Skin epidermis (tissue), 12 donors: Measurements from ENCODE around the gene ONECUT1.

Experiments used
- H3K27ac ChIP-seq, 21 experiments: fragments of 200-600 bp; sonication (generic) in 11 of 21; one replicate each; pipeline ENCODE4 v1.5.0; 2020; ENCODE audit warnings: mild to moderate bottlenecking in 3 of 21, inconsistent platforms in 2 of 21, moderate library complexity in 2 of 21
- H3K4me3 ChIP-seq, 7 experiments: fragments of 200-600 bp; sonication (generic) in 2 of 7; one replicate each; pipeline ENCODE4 v1.5.0; 2020; ENCODE audit warnings: inconsistent platforms in 2 of 7, mild to moderate bottlenecking in 2 of 7, moderate library complexity in 1 of 7

ONECUT1 gene

GRCh38 chr15:52797625-52798501 lies 7.7 kb upstream of the ONECUT1 start:
- no peak overlapping the region for H3K4me3 ChIP-seq

GRCh38 chr15:52796753-52797520 lies 6.8 kb upstream of the ONECUT1 start:
- no peak overlapping the region for H3K27ac ChIP-seq
- H3K4me3 ChIP-seq, result no peak overlapping the region

More at GRCh38 chr15:52797625-52798501, 7.7 kb upstream of the ONECUT1 start:
- H3K27ac ChIP-seq, result no peak overlapping the region

DNA sequence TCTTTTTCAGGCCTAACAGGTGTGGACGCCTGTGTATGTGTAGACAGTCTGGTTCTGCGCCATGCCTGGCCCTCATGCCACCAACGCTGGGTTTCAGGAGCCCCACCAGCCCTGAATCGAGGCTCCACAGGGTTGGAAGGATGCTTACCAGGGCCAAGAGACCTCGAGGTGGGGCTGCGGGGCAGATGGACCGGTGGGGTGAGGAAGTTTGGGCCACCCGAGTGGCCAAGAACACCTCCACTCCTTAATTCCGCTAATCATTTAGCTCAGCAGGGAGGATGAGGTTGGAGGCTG lies 6.0 kb upstream of the ONECUT1 start:
- no peak overlapping the region for H3K4me3 ChIP-seq
- H3K27ac ChIP-seq, result no peak overlapping the region

DNA sequence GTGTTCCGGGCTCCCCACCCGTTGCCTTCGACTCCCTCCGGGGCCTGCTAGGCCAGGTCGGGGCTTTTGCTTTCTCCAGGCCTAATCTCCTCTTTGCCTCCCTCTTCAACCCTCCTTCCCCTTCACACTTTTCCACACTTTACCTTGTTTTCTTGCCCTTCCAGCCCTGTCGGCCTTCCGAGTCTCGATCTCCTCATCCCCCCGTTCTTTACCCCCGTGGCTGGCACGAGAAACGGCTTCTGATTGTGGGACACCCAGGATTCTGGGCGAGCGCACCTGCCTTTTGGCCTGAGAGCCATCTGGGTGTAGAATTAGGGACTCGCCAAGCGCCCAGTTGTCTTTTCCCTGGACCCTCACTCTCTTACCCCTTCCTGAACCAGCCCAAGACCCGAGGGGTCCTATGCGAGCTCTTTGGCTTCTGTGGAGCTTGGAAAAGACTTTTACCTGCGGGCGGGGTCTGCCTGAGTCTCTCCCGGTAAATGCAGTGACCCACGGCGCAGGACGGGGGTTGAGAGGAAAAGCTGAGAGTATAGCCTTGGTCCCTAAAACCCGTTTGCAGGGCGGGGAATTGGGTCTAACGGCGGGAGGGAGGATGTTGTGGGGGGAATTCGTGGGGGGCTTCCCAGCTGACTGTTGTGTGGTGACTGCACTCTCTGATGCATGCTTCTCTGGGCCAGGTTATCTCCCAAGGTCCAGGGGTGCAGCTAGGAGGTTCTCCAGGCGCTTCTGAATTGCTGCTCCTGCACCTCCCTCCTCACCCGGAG lies 5.5 kb upstream of the ONECUT1 start:
- Histone ChIP-seq H3K27ac (no peak overlapping the region), H3K4me3 (no peak overlapping the region)

GRCh38 chr15:52794665-52795463 lies 4.7 kb upstream of the ONECUT1 start:
- Histone ChIP-seq H3K27ac (no peak overlapping the region), H3K4me3 (no peak overlapping the region)

- Histone ChIP-seq H3K27ac (no peak overlapping the region), H3K4me3 (no peak overlapping the region)
Measured at GRCh38 chr15:52791776-52792175, 1.6 kb upstream of the ONECUT1 start.

DNA sequence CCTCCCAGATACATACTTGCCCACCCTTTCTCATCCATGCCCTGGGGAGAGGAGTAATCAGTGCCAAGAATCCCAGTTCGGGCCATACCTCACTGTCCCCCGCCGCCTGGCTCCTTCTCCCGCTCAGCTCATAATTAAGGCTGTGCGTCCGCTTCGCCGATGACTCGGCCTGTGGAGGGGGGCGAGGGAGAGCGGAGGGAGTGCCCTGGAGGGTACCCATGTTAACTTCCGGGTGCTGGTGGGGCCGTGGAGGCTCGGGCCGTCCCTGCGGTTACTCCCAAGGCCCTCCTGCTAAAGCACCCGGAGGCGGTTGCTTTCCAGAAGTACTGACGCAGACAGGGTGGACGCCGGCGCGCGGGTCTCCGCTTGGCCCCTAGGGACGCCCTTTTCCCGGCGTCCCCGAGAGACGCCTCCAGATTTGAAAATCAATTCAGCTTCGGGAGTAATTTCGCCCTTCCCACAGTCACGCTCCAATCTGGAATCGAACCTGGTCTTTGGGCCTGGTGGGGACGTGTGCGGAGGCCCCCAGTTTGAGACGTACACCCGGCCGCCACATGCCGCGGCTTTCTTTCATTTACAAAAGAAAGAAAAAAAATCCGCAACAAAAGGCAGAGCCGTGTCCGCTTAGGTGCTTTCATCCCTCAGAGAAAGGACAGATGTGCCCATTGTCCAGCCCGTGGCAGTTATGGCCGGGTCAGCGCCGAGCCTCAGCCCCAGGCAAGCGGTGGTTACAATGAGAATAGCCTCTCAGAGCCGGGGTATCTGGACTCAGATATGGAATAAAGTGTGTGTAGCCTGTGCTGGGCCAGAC lies 1.0 kb upstream of the ONECUT1 start:
- H3K4me3 ChIP-seq, result peak overlapping the region in 6 of 7 experiments; percentile 30 to 47 (median 38)

GRCh38 chr15:52789601-52790168 lies 451 bp downstream of the ONECUT1 start:
- peak overlapping the region; percentile 24 to 47 (median 37) for H3K4me3 ChIP-seq
- H3K27ac ChIP-seq, result no peak overlapping the region

More for the DNA sequence above, 1.0 kb upstream of the ONECUT1 start:
- no peak overlapping the region for H3K27ac ChIP-seq

- H3K27ac ChIP-seq, result no peak overlapping the region
- H3K4me3 ChIP-seq, result peak overlapping the region in 1 of 7 experiments; percentile 47
Measured at GRCh38 chr15:52789008-52789600, 1.0 kb downstream of the ONECUT1 start.

DNA sequence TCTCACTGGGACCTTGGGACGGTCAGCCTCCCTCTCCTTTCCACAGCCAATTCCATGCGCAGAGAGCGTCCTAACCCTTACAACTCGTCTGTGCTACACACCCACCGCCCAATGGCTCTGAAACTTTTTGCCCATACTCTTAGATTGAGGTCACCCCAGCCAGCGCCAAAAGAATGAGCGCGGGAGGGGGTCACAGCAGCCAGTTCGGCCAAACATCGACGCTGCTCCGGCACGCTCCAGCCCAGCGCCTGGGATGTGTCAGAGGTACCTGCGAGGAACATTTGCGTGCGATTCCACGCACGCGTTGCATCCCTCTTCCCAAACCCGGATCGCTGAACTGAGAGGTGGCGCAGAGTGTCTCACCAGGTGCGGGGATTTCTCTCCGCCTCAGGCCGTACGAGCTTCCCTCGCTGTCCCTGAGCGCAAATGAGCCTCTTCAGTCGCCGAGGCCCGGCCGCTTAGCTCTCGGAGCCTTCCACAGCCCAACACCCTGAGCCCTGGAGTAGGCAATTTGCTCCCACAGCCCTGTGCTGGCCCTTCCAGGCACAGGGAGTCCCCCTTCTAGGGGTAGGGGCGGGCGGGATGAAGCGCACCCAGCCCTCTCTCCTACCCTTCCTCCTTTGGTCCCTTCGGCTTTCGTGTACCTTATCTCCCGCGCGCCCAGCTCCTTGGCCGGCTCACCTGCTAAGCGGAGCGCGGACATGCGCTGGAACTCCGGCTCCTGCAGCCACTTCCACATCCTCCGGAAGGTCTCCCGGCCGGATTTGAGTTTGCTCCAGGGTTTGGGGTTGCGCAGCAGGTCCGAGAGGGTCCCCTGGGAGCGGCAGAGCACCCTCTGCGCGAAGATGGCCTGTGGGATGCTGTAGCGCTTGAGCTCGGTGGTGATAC lies 1.8 kb downstream of the ONECUT1 start:
- H3K27ac ChIP-seq, result no peak overlapping the region
- H3K4me3 ChIP-seq, result no peak overlapping the region

GRCh38 chr15:52787549-52788098 lies 2.5 kb downstream of the ONECUT1 start:
- H3K4me3 ChIP-seq, result no peak overlapping the region
- no peak overlapping the region for H3K27ac ChIP-seq

DNA sequence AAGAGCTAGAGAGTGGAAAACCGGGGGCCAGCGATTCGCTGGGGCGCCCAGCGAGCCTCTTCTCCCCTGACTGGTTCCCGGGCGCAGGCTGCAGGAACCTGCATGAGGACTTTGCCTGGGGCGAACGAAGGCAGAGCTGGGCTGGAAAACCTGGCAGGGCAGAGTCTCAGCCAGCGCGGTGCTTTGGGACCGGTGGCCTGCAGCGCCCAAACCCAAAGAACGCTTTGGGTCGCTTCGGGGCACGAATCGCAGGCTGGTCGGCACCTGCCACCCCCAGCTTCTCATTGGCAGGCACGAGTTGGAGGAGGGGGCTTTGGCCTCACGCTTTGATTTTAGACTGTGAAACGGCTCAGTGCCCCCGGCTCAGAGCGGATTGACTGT lies 3.0 kb downstream of the ONECUT1 start:
- no peak overlapping the region for H3K27ac ChIP-seq
- no peak overlapping the region for H3K4me3 ChIP-seq

DNA sequence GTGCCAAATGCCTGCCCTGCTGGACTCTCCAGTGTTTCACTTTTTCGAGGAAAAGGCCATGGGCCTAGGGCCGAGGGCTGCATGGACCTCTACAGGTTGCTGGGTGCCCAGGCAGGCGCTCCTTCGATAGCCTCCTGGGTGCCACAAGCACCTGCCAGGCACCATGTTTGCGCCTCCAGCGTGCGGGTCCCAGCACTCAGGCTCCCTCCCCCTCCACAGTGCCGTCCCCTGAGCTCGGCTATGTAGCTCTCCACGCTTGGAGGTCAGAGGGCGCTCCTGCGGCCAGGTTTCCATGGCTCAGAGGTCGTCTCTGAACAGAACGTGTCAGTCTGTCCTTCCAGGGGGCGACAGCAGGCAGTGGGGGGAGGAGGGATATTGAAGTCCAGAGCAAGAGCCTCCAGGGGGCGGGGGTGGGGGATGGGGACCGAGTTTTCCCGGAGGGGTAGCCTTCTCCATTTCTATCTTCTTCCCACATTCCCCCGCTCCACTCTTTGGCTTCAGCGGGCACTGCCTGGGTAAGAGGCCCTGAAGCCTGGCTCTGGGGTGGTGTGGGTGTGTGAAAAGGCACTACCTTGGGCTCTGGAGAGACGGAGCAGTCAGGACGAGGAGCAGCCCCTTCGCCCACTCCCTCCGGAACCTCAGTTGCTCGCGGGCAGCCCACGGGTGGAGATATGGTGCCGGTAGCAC lies 3.6 kb downstream of the ONECUT1 start:
- Histone ChIP-seq H3K27ac (no peak overlapping the region), H3K4me3 (no peak overlapping the region)

- H3K4me3 ChIP-seq, result no peak overlapping the region
- H3K27ac ChIP-seq, result no peak overlapping the region
Measured at GRCh38 chr15:52785672-52786406, 4.3 kb downstream of the ONECUT1 start.

GRCh38 chr15:52784799-52785671 lies 5.1 kb downstream of the ONECUT1 start:
- H3K4me3 ChIP-seq, result no peak overlapping the region
- H3K27ac ChIP-seq, result no peak overlapping the region
